NT2/D1 (cell line): ENCODE data around the gene ZNF98.

Source experiments
- DNase-seq: peaks from one replicate; pipeline ENCODE4 v3.0.0-alpha.2; 2011; ENCODE audit warnings: low read depth, low spot score
- H3K27me3 ChIP-seq: 2 replicates; pipeline ENCODE4 v1.6.0; 2011; ENCODE audit warnings: mild to moderate bottlenecking; ENCODE audit not compliant: insufficient read length, insufficient read depth
- H3K36me3 ChIP-seq: 2 replicates; pipeline ENCODE4 v1.6.1; 2011; ENCODE audit warnings: mild to moderate bottlenecking, low read length, mixed read lengths; ENCODE audit not compliant: insufficient read depth, insufficient read length
- H3K4me1 ChIP-seq: 2 replicates; pipeline ENCODE4 v1.5.1; 2011; ENCODE audit not compliant: insufficient read depth, insufficient read length
- H3K4me3 ChIP-seq: 2 replicates; pipeline ENCODE4 v1.5.1; 2011; ENCODE audit warnings: low read depth; ENCODE audit not compliant: insufficient read length
- H3K9ac ChIP-seq: 2 replicates; pipeline ENCODE4 v1.6.0; 2011; ENCODE audit warnings: low read depth; ENCODE audit not compliant: insufficient read length
- H3K9me3 ChIP-seq: 2 replicates; pipeline ENCODE4 v1.5.1; 2011; ENCODE audit warnings: mild to moderate bottlenecking, low read length; ENCODE audit not compliant: insufficient read depth
- SUZ12 ChIP-seq: IDR thresholded peaks from 2 replicates; pipeline ENCODE4 v1.6.1; 2011; ENCODE audit not compliant: insufficient read length, insufficient read depth; ENCODE audit errors: extremely low read depth
- YY1 ChIP-seq: IDR thresholded peaks from 2 replicates; pipeline ENCODE4 v1.6.1; 2011; ENCODE audit not compliant: insufficient read length, insufficient read depth
- ZNF274 ChIP-seq: IDR thresholded peaks from 2 replicates; pipeline ENCODE4 v1.6.1; 2011; ENCODE audit warnings: mild to moderate bottlenecking, low read depth, low read length

The ZNF98 gene

GRCh38 chr19:22422211-22422610, at the start of gene ZNF98:
TSS of gene ZNF98 (minus strand) at chr19:22422346. CDS start at chr19:22422224, 122 bp downstream.
- H3K9me3 ChIP-seq: peaks cover 21% of the 10 kb centered on the region; the same call in 1 of the 2 replicates
- H3K27me3 ChIP-seq: no peaks in the 10 kb centered on the region
- TF ChIP-seq YY1 (peak; percentile 5), ZNF274 (no peak), SUZ12 (no peak)
- peak within 1 kb of the TSS; percentile 90 for H3K4me3 ChIP-seq
- H3K4me1 ChIP-seq: peaks cover 3% of the 10 kb centered on the region
- DNase-seq: peak; percentile 94
- H3K9ac ChIP-seq: peak within 1 kb of the TSS; percentile 88
- H3K36me3 ChIP-seq: peaks cover 18% of the 10 kb centered on the region

- H3K9me3 ChIP-seq: peaks cover 3% of the 10 kb centered on the region; the same call in 1 of the 2 replicates
- no peaks in the 10 kb centered on the region for H3K36me3 ChIP-seq
- DNase-seq: no peak
- H3K27me3 ChIP-seq: no peaks in the 10 kb centered on the region
- TF ChIP-seq SUZ12 (no peak), YY1 (no peak), ZNF274 (no peak)
- no peaks in the 10 kb centered on the region for H3K4me1 ChIP-seq
- no peak overlapping the region for H3K4me3 ChIP-seq
- no peak overlapping the region for H3K9ac ChIP-seq
Observed at GRCh38 chr19:22446605-22447004, 24.5 kb upstream of the ZNF98 start.

DNA sequence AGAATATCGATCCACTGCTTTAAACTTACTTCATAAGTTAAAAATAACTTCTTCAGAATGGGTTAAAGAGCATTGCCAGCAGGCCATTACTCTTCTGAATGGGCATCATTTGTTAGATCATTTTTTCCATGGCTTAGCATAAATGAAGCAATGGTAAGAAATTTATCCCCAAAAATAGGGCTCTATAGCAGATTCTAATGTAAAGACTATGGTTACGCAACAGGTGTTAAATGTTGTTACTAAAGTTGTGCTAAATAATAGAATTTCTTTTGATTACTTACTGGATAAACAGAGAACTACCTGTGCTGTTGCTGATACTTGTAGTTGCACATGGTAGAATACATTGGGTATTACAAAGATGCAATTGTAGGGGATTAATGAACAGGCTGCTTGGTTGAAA, 15.9 kb upstream of the ZNF98 start:
- Histone ChIP-seq H3K36me3 (no peaks in the 10 kb centered on the region), H3K4me1 (no peaks in the 10 kb centered on the region), H3K27me3 (no peaks in the 10 kb centered on the region), H3K9ac (no peak overlapping the region), H3K4me3 (no peak overlapping the region), H3K9me3 (no peaks in the 10 kb centered on the region)
- no peak for TF ChIP-seq ZNF274
- no peak for TF ChIP-seq YY1
- no peak for TF ChIP-seq SUZ12
- DNase-seq: no peak

DNA sequence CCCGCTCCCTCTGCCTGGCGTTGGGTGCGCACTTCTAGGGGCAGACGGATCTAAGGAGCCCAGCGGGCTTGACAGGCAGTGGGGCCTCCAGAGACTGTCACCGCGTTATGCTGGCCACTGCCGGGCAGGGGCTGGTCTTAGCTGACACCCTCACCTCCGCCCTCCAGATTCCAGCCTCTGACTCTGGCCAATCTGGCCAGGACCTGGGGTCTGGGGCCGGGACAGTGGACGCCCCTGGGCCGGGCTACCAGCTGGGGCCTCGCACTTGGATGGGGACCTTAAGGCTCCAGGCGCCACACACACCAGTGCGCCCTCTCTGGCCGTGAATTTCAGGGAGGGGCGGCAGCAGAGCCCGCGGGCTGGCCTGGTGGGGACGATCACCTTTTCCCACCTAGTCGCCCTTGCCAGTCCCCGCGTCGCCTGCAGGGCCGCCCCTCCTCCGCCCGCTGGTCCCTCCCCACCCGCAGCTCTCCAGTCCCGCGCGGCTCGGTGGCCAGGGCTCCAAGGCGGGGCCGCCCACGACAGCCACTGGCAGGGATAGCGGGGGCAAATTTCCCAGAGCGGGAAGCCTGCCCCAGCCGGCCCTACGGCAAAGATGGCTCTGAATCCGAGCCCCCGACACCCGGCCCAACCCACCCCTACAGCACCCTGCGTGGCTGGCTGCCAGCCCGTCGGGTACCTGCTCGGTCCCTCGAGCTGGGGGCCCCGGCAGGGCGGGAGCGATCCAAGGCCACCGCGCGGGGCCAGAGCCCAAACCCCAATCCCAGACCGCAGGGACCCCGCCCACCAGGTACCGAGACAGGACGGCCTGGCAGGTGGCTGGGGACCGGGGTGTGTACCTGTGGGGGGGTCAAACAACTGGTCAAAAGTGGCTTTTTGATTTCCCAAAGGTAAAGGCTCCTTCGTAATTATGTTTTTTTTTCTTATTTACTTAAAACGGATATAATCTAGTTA, 6.1 kb upstream of the ZNF98 start:
- TF ChIP-seq ZNF274 (no peak), SUZ12 (no peak), YY1 (no peak)
- Histone ChIP-seq H3K4me3 (peak overlapping the region; percentile 60), H3K36me3 (no peaks in the 10 kb centered on the region), H3K9me3 (peaks cover 6% of the 10 kb centered on the region; the same call in 1 of the 2 replicates), H3K4me1 (peaks cover 3% of the 10 kb centered on the region), H3K27me3 (peaks cover 15% of the 10 kb centered on the region), H3K9ac (peak overlapping the region; percentile 70)
- no peak for DNase-seq

GRCh38 chr19:22427547-22427946, 5.4 kb upstream of the ZNF98 start:
- peak; percentile 48 for DNase-seq
- Histone ChIP-seq H3K4me3 (peak overlapping the region; percentile 60), H3K9ac (peak overlapping the region; percentile 70), H3K36me3 (no peaks in the 10 kb centered on the region), H3K27me3 (peaks cover 15% of the 10 kb centered on the region), H3K4me1 (peaks cover 3% of the 10 kb centered on the region), H3K9me3 (peaks cover 10% of the 10 kb centered on the region; the same call in 1 of the 2 replicates)
- TF ChIP-seq ZNF274 (no peak), SUZ12 (no peak), YY1 (no peak)

DNA sequence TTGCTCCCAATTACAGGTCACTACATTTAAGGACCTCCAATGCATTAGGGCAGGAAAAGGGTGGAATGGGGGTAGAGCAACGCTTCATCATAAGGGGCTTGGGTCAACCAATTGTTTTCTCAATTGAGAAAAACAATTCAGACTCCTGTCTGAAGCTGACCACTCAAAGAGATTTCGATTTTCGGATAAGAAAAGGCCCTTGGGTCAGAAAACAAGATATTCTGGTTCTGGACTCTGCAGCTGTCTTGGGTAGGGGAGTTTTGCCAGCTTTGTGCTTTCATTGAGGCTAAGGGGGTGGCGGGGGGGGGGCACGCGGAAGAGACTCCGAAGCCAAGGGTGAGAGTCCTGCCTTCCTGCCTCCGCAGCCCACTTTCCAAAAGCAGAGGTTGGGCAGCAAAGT, 4.8 kb upstream of the ZNF98 start:
- H3K36me3 ChIP-seq: no peaks in the 10 kb centered on the region
- H3K9ac ChIP-seq: no peak overlapping the region
- TF ChIP-seq ZNF274 (no peak), YY1 (no peak), SUZ12 (no peak)
- H3K4me3 ChIP-seq: no peak overlapping the region
- no peak for DNase-seq
- peaks cover 3% of the 10 kb centered on the region for H3K4me1 ChIP-seq
- peaks cover 15% of the 10 kb centered on the region for H3K27me3 ChIP-seq
- peaks cover 10% of the 10 kb centered on the region; the same call in 1 of the 2 replicates for H3K9me3 ChIP-seq

- H3K36me3 ChIP-seq: peaks cover 18% of the 10 kb centered on the region
- no peaks in the 10 kb centered on the region for H3K27me3 ChIP-seq
- no peak for DNase-seq
- peaks cover 21% of the 10 kb centered on the region; the same call in 1 of the 2 replicates for H3K9me3 ChIP-seq
- H3K9ac ChIP-seq: peak overlapping the region; percentile 88
- TF ChIP-seq ZNF274 (no peak), YY1 (peak; percentile 18), SUZ12 (no peak)
- peaks cover 3% of the 10 kb centered on the region for H3K4me1 ChIP-seq
- H3K4me3 ChIP-seq: peak overlapping the region; percentile 90
Observed at GRCh38 chr19:22421797-22422196, 349 bp downstream of the ZNF98 start.
